Small intestine (tissue), 7 donors: ENCODE results near the gene PRDX1. TPM values are rescaled to one million over a fixed set of nuclear protein-coding genes. Genes with fewer than 3 reads are reported as not detected.
A peak's percentile ranks its signal among the peaks of the same experiment; 100 is the strongest.

ENCODE experiments used
- DNase-seq, 2 donors: peaks; one replicate each; pipeline versions ENCODE4 v3.0.0 to v3.0.0-alpha.2; 2013
- FAIRE-seq: peaks from 2 replicates; lab custom pipeline; 2012; peaks lifted over from hg19 to GRCh38; lab: Jason Lieb, UNC
- H3K27ac ChIP-seq, 3 donors: one replicate each; pipeline ENCODE4 v1.5.1; 2013; ENCODE audit warnings: low read length in 2 of 3, mild to moderate bottlenecking in 2 of 3, control low read depth in 1 of 3, inconsistent platforms in 1 of 3, low read depth in 1 of 3, moderate library complexity in 1 of 3
- H3K27me3 ChIP-seq, 3 donors: one replicate each; pipeline ENCODE4 v1.6.1; 2013; ENCODE audit warnings: low read length in 3 of 3, inconsistent platforms in 1 of 3; ENCODE audit not compliant: control insufficient read depth in 3 of 3, insufficient read depth in 3 of 3
- H3K36me3 ChIP-seq, 3 donors: one replicate each; pipeline ENCODE4 v1.6.1; 2013; ENCODE audit warnings: low read length in 3 of 3, inconsistent platforms in 1 of 3, low read depth in 1 of 3, mild to moderate bottlenecking in 1 of 3, moderate library complexity in 1 of 3; ENCODE audit not compliant: control insufficient read depth in 3 of 3, insufficient read depth in 2 of 3
- H3K4me1 ChIP-seq, 3 donors: one replicate each; pipeline ENCODE4 v1.6.1; 2013; ENCODE audit warnings: low read length in 2 of 3, inconsistent platforms in 1 of 3, low read depth in 1 of 3, mild to moderate bottlenecking in 1 of 3, moderate library complexity in 1 of 3; ENCODE audit not compliant: control insufficient read depth in 3 of 3, insufficient read depth in 2 of 3
- H3K4me3 ChIP-seq, 3 donors: one replicate each; pipeline ENCODE4 v1.5.1; 2013; ENCODE audit warnings: low read length in 3 of 3, control low read depth in 1 of 3, inconsistent platforms in 1 of 3, low read depth in 1 of 3, mild to moderate bottlenecking in 1 of 3, moderate library complexity in 1 of 3
- H3K9me3 ChIP-seq, 2 donors: one replicate each; pipeline ENCODE4 v1.6.1; 2013; ENCODE audit warnings: low read depth in 1 of 2, low read length in 1 of 2; ENCODE audit not compliant: control insufficient read depth in 2 of 2, insufficient read depth in 1 of 2
- WGBS, 3 donors: extraction: QIAGEN DNeasy Blood & Tissue Kit; methylation state at CpG; one replicate each; pipeline ENCODE4 v1.1.7; 2013; 5-methylcytosine and 5-hydroxymethylcytosine counted together
- polyA plus RNA-seq, 4 donors: library from polyadenylated mRNA; stranded (reverse) in 3 of 4; unstranded in 1 of 4; fragments of 200-250 nt in 3 of 4; fragments of 120-200 nt in 1 of 4; gene quantifications; one replicate each; pipeline versions ENCODE4 v1.2.1 to v1.2.3, GENCODE V29; 2013
- donor health status: healthy with polysubstance abuse.
- donor health status: control.
- donor health status: control.
- donor health status: Bipolar disorder and iron deficiency.
- donor health status: healthy.

PRDX1 gene
- polyA plus RNA-seq, 4 donors, result 222 to 1,200 (median 780) TPM

GRCh38 chr1:45545019-45545493 is 23.4 kb upstream of the PRDX1 start:
- Histone ChIP-seq H3K9me3 (no peaks in the 10 kb centered on the region), H3K36me3 (no peaks in the 10 kb centered on the region), H3K4me3 (no peak overlapping the region), H3K4me1 (peaks cover 3 to 45% (median 3%) of the 10 kb centered on the region in 3 donors), H3K27ac (peak overlapping the region; percentile 35 to 85 (median 43)), H3K27me3 (no peaks in the 10 kb centered on the region)
- WGBS, 3 donors, result 31 to 45% (median 44%) methylated on average over 6 of the region's 6 CpGs
- FAIRE-seq, result no peak
- peak; percentile 61 to 63 for DNase-seq

- Histone ChIP-seq H3K4me3 (no peak overlapping the region), H3K27ac (peak overlapping the region; percentile 35 to 85 (median 43)), H3K9me3 (no peaks in the 10 kb centered on the region), H3K27me3 (no peaks in the 10 kb centered on the region), H3K36me3 (no peaks in the 10 kb centered on the region), H3K4me1 (peaks cover 3 to 44% (median 3%) of the 10 kb centered on the region in 3 donors)
- DNase-seq, result no peak
- no peak for FAIRE-seq
- WGBS, 3 donors, result 72 to 80% (median 77%) methylated on average over 4 of the region's 4 CpGs
These were observed 22.8 kb upstream of the PRDX1 start for GRCh38 chr1:45544530-45544929.

GRCh38 chr1:45543581-45544417 is 22.1 kb upstream of the PRDX1 start:
- peak; percentile 69 to 90 for DNase-seq
- no peaks in the 10 kb centered on the region for H3K27me3 ChIP-seq
- H3K4me1 ChIP-seq, result peaks cover 3 to 44% (median 3%) of the 10 kb centered on the region in 3 donors
- H3K9me3 ChIP-seq, result no peaks in the 10 kb centered on the region
- WGBS, 3 donors, result 12 to 18% (median 17%) methylated on average over 8 of the region's 8 CpGs
- FAIRE-seq, result no peak
- H3K4me3 ChIP-seq, result no peak overlapping the region
- peak overlapping the region; percentile 65 to 85 (median 75) for H3K27ac ChIP-seq
- H3K36me3 ChIP-seq, result no peaks in the 10 kb centered on the region

- Histone ChIP-seq H3K4me3 (no peak overlapping the region), H3K4me1 (peaks cover 3 to 44% (median 3%) of the 10 kb centered on the region in 3 donors), H3K36me3 (no peaks in the 10 kb centered on the region), H3K27me3 (no peaks in the 10 kb centered on the region), H3K9me3 (no peaks in the 10 kb centered on the region), H3K27ac (peak overlapping the region; percentile 68 to 85 (median 80))
- DNase-seq (peak; percentile 94 to 98), FAIRE-seq (no peak)
- 23 to 48% (median 34%) methylated on average over 4 of the region's 4 CpGs for WGBS, 3 donors
These were observed 20.9 kb upstream of the PRDX1 start for GRCh38 chr1:45542591-45542990.

GRCh38 chr1:45541193-45541592 is 19.5 kb upstream of the PRDX1 start:
- no peaks in the 10 kb centered on the region for H3K27me3 ChIP-seq
- FAIRE-seq (no peak), DNase-seq (no peak)
- WGBS, 3 donors, result 93 to 96% (median 94%) methylated on average over 1 of the region's 1 CpG
- no peak overlapping the region for H3K27ac ChIP-seq
- peaks cover 3 to 42% (median 3%) of the 10 kb centered on the region in 3 donors for H3K4me1 ChIP-seq
- no peaks in the 10 kb centered on the region for H3K9me3 ChIP-seq
- H3K4me3 ChIP-seq, result no peak overlapping the region
- no peaks in the 10 kb centered on the region for H3K36me3 ChIP-seq

- FAIRE-seq (no peak), DNase-seq (peak in 1 of 2 donors; percentile 27)
- H3K9me3 ChIP-seq, result no peaks in the 10 kb centered on the region
- H3K36me3 ChIP-seq, result no peaks in the 10 kb centered on the region
- H3K27me3 ChIP-seq, result no peaks in the 10 kb centered on the region
- H3K27ac ChIP-seq, result no peak overlapping the region
- no peak overlapping the region for H3K4me3 ChIP-seq
- WGBS, 3 donors, result 65 to 70% (median 68%) methylated on average over 4 of the region's 4 CpGs
- peaks cover 0 to 3% (median 0%) of the 10 kb centered on the region in 3 donors for H3K4me1 ChIP-seq
These were observed 15.2 kb upstream of the PRDX1 start for GRCh38 chr1:45536886-45537285.

GRCh38 chr1:45535988-45536766 is 14.5 kb upstream of the PRDX1 start:
- 76 to 81% (median 80%) methylated on average over 6 of the region's 6 CpGs for WGBS, 3 donors
- H3K4me1 ChIP-seq, result no peaks in the 10 kb centered on the region
- H3K36me3 ChIP-seq, result no peaks in the 10 kb centered on the region
- no peak overlapping the region for H3K27ac ChIP-seq
- no peak overlapping the region for H3K4me3 ChIP-seq
- H3K27me3 ChIP-seq, result no peaks in the 10 kb centered on the region
- DNase-seq (no peak), FAIRE-seq (no peak)
- H3K9me3 ChIP-seq, result no peaks in the 10 kb centered on the region

- Histone ChIP-seq H3K36me3 (no peaks in the 10 kb centered on the region), H3K4me1 (no peaks in the 10 kb centered on the region), H3K4me3 (no peak overlapping the region), H3K27me3 (no peaks in the 10 kb centered on the region), H3K27ac (no peak overlapping the region), H3K9me3 (no peaks in the 10 kb centered on the region)
- DNase-seq (no peak), FAIRE-seq (no peak)
- 78 to 82% (median 79%) methylated on average over 5 of the region's 5 CpGs for WGBS, 3 donors
These were observed 10.2 kb upstream of the PRDX1 start for GRCh38 chr1:45531873-45532272.
